Lower leg skin (tissue), 4 donors: ENCODE results near the gene MLC1. TPM values are rescaled to one million over a fixed set of nuclear protein-coding genes. Genes with fewer than 3 reads are reported as not detected.

Source experiments
- DNase-seq, 2 donors: peaks; one replicate each; pipeline ENCODE4 v3.0.0-alpha.2; 2019; ENCODE audit warnings: low spot score in 2 of 2
- H3K4me3 ChIP-seq: fragments of 200-600 bp; sonication (generic); 2 replicates; pipeline ENCODE4 v1.5.1; 2017; ENCODE audit warnings: mild to moderate bottlenecking, low read depth; ENCODE audit not compliant: poor library complexity, severe bottlenecking
- CTCF ChIP-seq, 3 donors: fragments of 450-650 bp; IDR thresholded peaks; one replicate each; pipeline ENCODE4 v1.5.1; 2016; ENCODE audit warnings: antibody characterized with exemption in 3 of 3, mild to moderate bottlenecking in 3 of 3, moderate library complexity in 2 of 3
- POLR2A ChIP-seq, 2 donors: fragments of 450-650 bp; IDR thresholded peaks; one replicate each; pipeline ENCODE4 v1.6.1; 2016 to 2017; ENCODE audit warnings: antibody characterized with exemption in 2 of 2, mild to moderate bottlenecking in 1 of 2, moderate library complexity in 1 of 2
- WGBS, 2 donors: methylation state at CpG; one replicate each; pipeline ENCODE4 v1.1.5; 2018; 5-methylcytosine and 5-hydroxymethylcytosine counted together
- intact Hi-C: fragments of 100-400 bp; cut with DNase I; formaldehyde crosslinking; loops from one replicate; pipeline ENCODE4 v1.15.0; 2023; ENCODE audit warnings: low total_unique reads
- total RNA-seq, 4 donors: library from RNA; depleted of rRNA; stranded (reverse); fragments of >200 nt; gene quantifications; one replicate each; pipeline ENCODE4 v1.1.0, GENCODE V29; 2016

The MLC1 gene
- total RNA-seq, 4 donors from 2014 or later, result 0.15 to 2.1 (median 1.0) TPM

- no peak for DNase-seq
- intact Hi-C loops, result no loop called here
- WGBS, 2 donors, result 86% methylated on average over 36 of the region's 36 CpGs
- TF ChIP-seq CTCF (IDR thresholded peaks at IDR 0.05) (no peak), POLR2A (IDR thresholded peaks at IDR 0.05) (no peak)
- H3K4me3 ChIP-seq, result no peak overlapping the region
Measured at GRCh38 chr22:50049299-50050195, 35.7 kb downstream of the MLC1 start.

DNA sequence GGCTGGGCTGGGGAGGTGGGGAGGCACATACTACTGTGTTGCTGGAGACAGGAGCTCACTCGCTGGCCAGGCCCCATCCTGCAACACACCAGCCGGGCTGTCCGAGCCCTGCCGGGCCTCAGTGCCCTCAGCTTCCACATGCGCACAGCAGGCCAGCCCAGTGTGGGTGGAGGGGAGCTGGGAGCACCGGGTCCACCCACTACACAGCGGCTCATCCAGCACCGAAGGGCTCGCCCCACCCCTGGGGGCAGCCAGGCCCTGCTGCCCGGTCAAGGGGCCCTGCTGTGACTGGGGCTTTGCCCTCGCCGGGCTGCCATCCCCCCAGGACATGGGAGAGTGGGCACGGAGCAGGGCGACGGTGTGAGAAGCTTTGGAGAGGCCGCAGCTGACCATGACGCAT, 36.4 kb downstream of the MLC1 start:
- TF ChIP-seq CTCF (IDR thresholded peaks at IDR 0.05) (no peak), POLR2A (IDR thresholded peaks at IDR 0.05) (no peak)
- WGBS, 2 donors, result 82 to 85% methylated on average over 10 to 16 of the region's 17 CpGs
- intact Hi-C loops, result no loop called here
- no peak for DNase-seq
- H3K4me3 ChIP-seq, result no peak overlapping the region

GRCh38 chr22:50048061-50048765, 37.0 kb downstream of the MLC1 start:
- TF ChIP-seq POLR2A (IDR thresholded peaks at IDR 0.05) (no peak), CTCF (IDR thresholded peaks at IDR 0.05) (no peak)
- WGBS, 2 donors, result 83 to 84% methylated on average over 12 of the region's 12 CpGs
- no peak overlapping the region for H3K4me3 ChIP-seq
- DNase-seq, result no peak
- intact Hi-C loops, result no loop called here

GRCh38 chr22:50047346-50047745, 37.9 kb downstream of the MLC1 start:
- WGBS, 2 donors, result 88 to 89% methylated on average over 13 to 16 of the region's 16 CpGs
- TF ChIP-seq CTCF (IDR thresholded peaks at IDR 0.05), result no peak
- no peak for TF ChIP-seq POLR2A (IDR thresholded peaks at IDR 0.05)
- no peak overlapping the region for H3K4me3 ChIP-seq
- no peak for DNase-seq
- intact Hi-C loops, result no loop called here

DNA sequence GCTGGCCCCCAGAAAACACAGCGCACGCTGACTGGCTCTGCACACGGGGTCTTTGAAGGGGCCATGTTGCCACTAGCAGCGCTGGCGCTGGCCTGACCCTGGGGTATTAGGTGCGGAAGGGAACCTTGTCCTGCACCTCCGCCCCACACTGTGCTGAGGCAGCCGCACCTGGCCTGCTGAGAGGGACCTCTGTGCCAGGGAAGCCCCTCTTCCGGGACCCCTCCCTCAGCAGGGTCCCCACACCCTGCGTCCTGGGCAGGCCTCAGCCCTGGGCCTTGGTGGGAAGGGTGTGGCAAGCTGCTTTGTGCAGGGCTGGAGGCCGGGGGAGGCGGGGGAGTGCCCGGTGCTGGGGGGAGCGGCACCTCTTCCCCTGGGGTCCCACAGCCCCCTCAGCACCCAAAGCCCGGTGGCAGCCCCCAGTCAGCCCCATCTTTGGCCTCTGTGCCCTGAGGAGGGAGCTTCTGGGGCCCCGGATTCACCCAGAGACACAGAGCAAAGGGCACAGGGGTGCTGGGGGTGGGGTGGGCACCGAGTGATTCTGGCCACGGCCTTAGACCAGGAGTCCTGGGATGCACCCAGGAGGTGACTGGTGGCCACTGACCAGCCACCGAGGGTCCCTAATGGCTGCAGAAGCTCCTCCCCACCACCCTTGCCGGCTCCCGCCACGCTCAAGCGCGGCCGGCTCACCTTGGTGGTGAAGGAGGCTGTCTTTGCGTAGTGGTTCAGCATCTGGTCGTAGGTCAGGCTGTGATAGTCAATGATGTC, 38.6 kb downstream of the MLC1 start:
- DNase-seq, result no peak
- intact Hi-C loops, result no loop called here
- no peak for TF ChIP-seq CTCF (IDR thresholded peaks at IDR 0.05)
- no peak for TF ChIP-seq POLR2A (IDR thresholded peaks at IDR 0.05)
- no peak overlapping the region for H3K4me3 ChIP-seq
- 86 to 92% methylated on average over 15 to 27 of the region's 27 CpGs for WGBS, 2 donors
